DMS114 treated with DMSO at 0.1 percent for 48 hours (cell line): ENCODE results near the gene BAG3.

Experiments
- DNase-seq: peaks from one replicate; lab custom pipeline; 2025; ENCODE audit not compliant: unreplicated experiment; lab: John Stamatoyannopoulos, UW

BAG3 gene

GRCh38 chr10:119665901-119666708, 14.9 kb downstream of the BAG3 start:
- DNase-seq: no peak

GRCh38 chr10:119666709-119667004, 15.5 kb downstream of the BAG3 start:
- no peak for DNase-seq

GRCh38 chr10:119667562-119668328, 16.6 kb downstream of the BAG3 start:
- no peak for DNase-seq

GRCh38 chr10:119668461-119668860, 17.3 kb downstream of the BAG3 start:
- no peak for DNase-seq

GRCh38 chr10:119669331-119669730, 18.2 kb downstream of the BAG3 start:
- no peak for DNase-seq

GRCh38 chr10:119669975-119670640, 18.9 kb downstream of the BAG3 start:
- DNase-seq: no peak

GRCh38 chr10:119670717-119671116, 19.5 kb downstream of the BAG3 start:
- no peak for DNase-seq

- no peak for DNase-seq
Observed at GRCh38 chr10:119671381-119671780, 20.2 kb downstream of the BAG3 start.

- no peak for DNase-seq
Observed at GRCh38 chr10:119672291-119672690, 21.1 kb downstream of the BAG3 start.

- DNase-seq: no peak
Observed at GRCh38 chr10:119673271-119673670, 22.1 kb downstream of the BAG3 start.

GRCh38 chr10:119675483-119676170, 24.4 kb downstream of the BAG3 start:
- DNase-seq: no peak

- no peak for DNase-seq
Observed at GRCh38 chr10:119677126-119677525, 25.9 kb downstream of the BAG3 start.

- no peak for DNase-seq
Observed at GRCh38 chr10:119677904-119678755, 26.9 kb downstream of the BAG3 start.

- no peak for DNase-seq
Observed at GRCh38 chr10:119679480-119679829, 28.3 kb downstream of the BAG3 start.

GRCh38 chr10:119680050-119680449, 28.9 kb downstream of the BAG3 start:
- DNase-seq: no peak

GRCh38 chr10:119680650-119681081, 29.5 kb downstream of the BAG3 start:
- no peak for DNase-seq

- peak; percentile 44 for DNase-seq
Observed at GRCh38 chr10:119686465-119687191, 35.4 kb downstream of the BAG3 start.

- no peak for DNase-seq
Observed at GRCh38 chr10:119687192-119688032, 36.2 kb downstream of the BAG3 start.

- no peak for DNase-seq
Observed at GRCh38 chr10:119688033-119688508, 36.9 kb downstream of the BAG3 start.
